IPS-NIHi7 (cell line): ENCODE results near the gene ZBTB8B.
"Not testable (repeated sequence)": the region's sequence is repeated elsewhere in the genome, so short reads cannot be mapped to it uniquely, and the experiment has no call there.

Experiments
- DNase-seq: peaks from one replicate; pipeline ENCODE4 v3.0.0; 2012; ENCODE audit warnings: mixed read lengths; ENCODE audit errors: extremely low spot score

The ZBTB8B gene

DNA sequence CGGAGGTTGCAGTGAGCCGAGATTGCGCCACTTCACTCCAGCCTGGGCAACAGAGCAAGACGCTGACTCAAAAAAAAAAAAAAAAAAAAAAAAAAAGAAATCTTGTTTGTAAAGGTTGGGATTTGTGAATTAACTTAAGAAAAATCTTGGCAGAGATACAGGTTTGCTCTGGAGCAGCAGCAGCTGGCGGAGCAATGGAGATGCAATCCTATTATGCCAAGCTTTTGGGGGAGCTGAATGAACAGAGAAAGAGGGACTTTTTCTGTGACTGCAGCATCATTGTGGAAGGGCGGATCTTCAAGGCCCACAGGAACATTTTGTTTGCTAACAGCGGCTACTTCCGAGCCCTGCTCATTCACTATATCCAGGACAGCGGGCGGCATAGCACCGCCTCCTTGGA is 5.6 kb downstream of the ZBTB8B start:
- DNase-seq, result no peak

DNA sequence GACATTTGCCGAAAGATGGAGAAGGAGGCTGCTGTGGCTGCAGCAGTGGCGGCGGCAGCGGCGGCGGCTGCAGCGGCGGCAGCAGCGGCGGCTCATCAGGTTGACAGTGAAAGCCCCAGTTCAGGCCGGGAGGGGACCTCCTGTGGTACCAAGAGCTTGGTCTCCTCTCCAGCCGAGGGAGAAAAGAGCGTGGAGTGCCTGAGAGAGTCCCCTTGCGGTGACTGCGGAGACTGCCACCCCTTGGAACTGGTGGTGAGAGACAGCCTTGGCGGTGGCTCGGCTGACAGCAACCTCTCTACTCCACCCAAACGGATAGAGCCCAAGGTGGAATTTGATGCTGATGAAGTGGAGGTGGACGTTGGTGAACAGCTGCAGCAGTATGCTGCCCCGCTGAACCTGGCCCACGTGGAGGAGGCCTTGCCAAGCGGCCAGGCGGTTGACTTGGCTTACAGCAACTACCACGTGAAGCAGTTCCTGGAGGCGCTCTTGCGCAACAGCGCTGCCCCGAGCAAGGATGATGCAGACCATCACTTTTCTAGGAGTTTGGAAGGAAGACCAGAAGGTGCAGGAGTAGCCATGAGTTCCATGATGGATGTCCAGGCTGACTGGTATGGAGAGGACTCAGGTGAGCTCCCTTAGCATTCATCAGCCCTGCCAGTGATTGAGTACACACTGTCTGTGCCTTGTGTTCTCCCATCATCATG is 6.3 kb downstream of the ZBTB8B start:
- peak; percentile 67 for DNase-seq

DNA sequence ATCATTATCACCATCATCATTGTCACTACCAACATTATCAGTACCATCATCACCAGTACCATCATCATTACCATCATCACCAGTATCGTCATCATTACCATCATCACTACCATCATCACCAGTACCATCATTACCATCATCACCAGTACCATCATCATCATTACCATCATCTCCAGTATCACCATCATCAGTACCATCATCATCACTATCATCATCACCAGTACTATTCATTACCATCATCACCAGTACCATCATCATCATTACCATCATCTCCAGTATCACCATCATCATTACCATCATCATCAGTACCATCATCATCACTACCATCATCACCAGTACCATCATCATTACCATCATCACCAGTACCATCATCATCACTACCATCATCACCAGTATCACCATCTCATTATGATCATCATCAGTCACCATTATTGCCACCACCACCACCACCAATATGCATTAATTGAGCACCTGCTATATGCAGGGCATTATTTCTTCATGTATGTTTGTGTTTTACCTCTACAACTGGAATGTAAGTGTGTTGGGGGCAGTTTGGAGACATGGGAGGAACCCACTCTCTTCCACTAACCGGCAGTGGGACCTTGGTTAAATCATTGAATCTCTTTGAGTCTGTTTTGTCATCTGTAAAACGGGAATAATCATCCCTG is 7.0 kb downstream of the ZBTB8B start:
- DNase-seq, result no peak

DNA sequence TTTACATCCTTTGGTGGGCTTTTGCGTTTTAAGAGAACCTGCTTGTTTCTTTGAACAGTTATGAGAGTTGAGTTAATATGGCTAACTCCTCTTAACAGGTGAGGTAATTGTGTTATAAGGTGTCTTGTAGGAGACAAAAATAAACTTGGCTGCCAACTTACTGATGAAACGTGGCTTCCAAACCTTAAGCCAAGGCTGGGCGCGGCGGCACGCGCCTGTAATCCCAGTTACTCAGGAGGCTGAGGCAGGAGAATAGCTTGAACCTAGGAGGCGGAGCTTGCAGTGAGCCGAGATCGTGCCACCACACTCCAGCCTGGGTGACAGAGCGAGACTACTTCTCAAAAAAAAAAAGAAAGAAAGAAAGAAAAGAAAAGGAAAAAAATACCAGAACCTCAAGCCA is 8.1 kb downstream of the ZBTB8B start:
- DNase-seq, result not testable (repeated sequence)

DNA sequence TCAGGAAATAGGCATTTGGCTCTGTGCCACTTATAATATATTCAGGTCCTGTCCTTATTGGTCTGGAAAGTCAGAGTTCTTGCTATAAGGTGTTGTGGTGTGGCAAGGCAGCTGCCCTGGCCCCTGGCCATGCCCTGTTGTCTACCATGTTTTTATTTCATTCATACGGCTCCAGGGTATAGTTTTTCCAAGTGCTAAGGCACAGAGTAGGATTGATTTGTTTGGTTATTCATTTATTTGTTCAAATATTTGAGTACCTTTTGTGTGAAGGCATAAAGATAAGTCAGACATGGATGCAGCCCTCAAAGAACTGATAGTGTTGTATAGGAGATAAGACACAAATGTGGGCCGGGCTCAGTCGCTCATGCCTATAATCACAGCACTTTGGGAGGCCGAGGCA is 10.1 kb downstream of the ZBTB8B start:
- no peak for DNase-seq

GRCh38 chr1:32480003-32480402 is 15.1 kb downstream of the ZBTB8B start:
- no peak for DNase-seq

- DNase-seq, result no peak
These were observed 15.9 kb downstream of the ZBTB8B start for GRCh38 chr1:32480761-32481160.

DNA sequence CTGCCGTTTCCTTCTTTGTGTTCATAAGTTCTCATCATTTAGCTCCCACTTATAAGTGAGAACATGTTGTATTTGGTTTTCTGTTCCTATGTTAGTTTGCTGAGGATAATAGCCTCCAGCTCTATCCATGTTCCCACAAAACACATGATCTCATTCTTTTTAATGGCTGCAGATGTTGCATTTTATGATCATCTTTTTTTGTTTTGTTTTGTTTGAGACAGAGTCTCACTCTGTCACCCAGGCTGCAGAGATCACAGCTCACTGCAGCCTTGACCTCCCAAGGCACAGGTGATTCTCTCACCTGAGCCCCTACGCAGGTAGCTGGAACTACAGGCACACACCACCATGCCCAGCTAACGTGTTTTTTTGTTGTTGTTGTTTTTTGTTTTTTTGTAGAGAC is 16.9 kb downstream of the ZBTB8B start:
- not testable (repeated sequence) for DNase-seq

DNA sequence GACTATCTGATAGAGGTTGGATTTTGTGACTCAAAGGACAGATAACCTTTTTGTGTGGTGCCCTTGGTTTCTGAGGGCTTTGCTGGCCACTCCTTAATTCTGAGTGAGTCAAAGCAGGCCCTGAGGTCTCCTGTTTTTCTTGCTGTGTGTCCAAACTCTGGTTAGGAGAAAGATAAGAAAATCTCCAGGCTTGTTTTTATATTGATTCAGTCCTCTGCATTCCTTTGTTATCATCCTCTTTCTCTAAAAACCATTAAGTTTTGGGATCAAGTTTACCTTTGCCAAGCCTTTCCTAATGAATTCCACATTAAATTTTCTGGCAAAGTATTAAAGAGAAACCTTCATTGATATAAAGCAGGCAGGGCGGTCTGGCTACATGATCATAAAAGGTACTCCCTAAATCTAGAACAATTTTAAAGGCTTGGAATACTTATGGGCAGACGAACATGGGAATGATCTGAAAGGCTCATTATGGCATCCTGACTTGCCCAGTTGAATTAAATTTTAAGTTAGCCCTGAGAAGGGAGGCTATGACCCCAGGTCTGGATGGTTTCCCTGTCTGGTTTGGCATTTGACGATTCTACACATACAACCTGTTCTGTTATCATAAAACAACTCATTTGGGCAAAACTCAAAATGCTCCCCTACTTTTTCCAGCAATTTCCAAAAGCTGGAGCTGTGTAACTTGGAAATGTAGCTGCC is 20.8 kb downstream of the ZBTB8B start:
- DNase-seq, result no peak

GRCh38 chr1:32486463-32487113 is 21.7 kb downstream of the ZBTB8B start:
- DNase-seq, result no peak

DNA sequence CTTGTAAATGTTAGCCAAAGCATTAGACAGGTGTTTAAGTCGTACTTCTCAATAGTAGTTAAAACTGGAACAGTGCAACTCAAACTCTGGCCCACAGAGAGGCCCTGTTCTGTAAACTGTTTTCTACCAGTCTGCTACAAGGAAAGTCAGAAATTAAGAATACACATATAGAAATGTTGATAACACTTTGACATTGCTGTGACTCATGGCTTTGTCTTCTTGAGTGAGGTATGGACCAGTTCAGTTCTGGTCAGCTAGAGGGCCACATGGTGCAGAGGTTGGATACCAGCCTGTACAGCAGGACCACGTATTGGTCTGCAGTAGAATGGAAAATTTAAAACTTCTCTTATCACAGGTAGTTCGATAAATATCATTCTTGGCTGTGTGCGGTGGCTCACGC is 22.3 kb downstream of the ZBTB8B start:
- DNase-seq, result no peak

GRCh38 chr1:32489774-32490454 is 25.0 kb downstream of the ZBTB8B start:
- no peak for DNase-seq

- no peak for DNase-seq
These were observed 26.5 kb downstream of the ZBTB8B start for GRCh38 chr1:32491386-32491785.

DNA sequence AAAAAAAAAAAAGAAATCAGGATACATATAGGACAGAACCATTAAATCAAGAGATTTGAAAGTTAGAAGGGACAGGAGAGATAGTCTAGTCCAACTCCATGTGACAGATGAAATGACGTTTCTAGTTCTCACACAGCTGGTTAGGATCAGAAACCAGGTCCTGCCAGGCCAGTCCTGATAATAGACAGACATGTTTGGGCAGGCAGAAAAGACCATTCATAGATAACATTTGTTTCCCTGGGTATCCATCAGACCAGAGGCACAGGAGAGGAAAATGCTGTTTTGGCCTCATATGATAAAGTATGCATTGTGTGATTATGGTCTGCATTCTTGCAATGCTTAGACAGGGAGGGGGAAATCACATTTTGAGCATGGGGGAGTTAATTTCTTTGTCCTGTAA is 29.3 kb downstream of the ZBTB8B start:
- no peak for DNase-seq

- DNase-seq, result no peak
These were observed 30.0 kb downstream of the ZBTB8B start for GRCh38 chr1:32494711-32495337.

DNA sequence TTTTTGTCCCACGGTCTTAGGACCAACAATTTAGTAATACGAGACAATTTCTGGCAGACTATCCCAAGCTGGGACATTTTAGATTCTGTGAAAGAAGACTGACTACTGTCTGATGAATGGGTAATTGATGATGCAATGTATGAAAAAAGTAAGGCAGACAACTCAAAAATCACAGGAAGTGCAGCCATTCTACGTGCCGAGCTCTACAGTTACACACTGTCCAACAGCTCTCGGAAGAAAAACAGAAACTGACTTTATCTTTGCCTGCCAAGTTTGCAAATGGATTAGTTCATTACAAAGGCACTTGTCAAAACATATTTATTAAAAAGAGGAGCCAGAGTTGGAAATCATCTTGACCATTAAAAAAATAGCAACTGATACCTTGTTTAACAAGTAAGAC is 31.3 kb downstream of the ZBTB8B start:
- no peak for DNase-seq

- no peak for DNase-seq
These were observed 33.9 kb downstream of the ZBTB8B start for GRCh38 chr1:32498751-32499150.

DNA sequence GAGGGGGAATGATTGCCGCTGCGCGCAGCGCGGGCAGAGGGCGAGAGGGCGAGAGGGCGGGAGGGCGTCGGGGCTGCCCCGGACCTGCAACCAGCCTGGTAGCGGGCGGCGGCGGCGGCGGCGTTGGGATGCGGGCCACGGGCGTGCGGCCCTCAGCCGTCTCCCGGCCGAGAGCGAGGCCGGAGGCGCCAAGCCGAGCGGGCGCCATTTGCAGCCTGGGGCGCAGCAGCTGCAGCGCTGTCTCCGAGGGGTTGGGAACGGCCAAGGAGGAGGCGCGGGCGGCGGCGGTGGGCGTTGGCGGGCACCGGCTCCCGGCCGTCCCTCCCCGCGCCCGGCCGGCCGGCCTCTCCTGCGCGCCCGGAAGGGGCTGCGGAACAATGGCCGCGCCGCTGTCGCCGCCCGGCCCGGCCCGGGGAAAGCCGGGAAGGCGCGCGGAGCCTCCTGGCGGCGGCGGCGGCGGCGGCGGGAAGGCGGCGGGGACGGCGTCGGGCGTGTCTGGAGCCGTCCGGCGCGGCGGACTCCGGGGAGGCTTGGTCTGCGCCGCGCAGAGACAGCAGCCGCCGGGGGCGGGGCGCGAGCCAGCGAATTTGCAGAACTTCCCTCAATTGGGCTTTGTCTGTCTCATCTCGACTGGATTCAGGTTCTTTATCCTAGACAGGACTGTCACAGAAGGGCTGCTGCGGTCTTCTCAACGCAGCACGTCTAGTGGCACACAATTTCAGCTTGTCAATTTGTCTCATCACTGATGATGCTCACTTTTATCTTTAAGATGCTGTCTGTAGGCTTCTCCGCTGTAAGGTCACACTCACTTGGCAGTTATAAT is 35.7 kb downstream of the ZBTB8B start:
- DNase-seq, result peak; percentile 89

GRCh38 chr1:32501865-32502264 is 37.0 kb downstream of the ZBTB8B start:
- DNase-seq, result no peak

DNA sequence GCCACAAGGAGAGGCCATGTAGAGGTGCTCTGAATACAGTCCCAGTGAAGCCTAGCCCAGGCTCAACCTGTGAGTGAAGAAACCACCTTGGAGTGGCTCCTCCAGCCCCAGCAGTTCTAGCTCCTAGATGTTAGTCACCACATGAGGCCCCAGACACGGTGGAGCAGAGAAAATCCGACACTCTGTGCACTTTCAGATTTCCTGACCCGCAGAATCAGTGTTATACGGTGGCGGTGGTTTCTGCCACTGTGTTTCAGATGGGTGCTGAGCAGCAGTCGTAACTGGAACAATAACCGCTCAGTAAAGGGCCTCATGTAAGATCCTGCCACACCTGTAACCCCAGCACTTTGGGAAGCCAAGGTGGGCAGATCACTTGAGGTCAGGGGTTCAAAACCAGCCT is 38.3 kb downstream of the ZBTB8B start:
- DNase-seq, result no peak

GRCh38 chr1:32507021-32507420 is 42.1 kb downstream of the ZBTB8B start:
- DNase-seq, result no peak
